B cell (primary cell): Measurements from ENCODE around the gene F2RL3. TPM values are rescaled to one million over a fixed set of nuclear protein-coding genes. Genes with fewer than 3 reads are reported as not detected.

Source experiments
- ATAC-seq: fragments of 200-7000 bp; cut with Tn5 transposase; one replicate; pipeline ENCODE4 v1.10.0; 2021; ENCODE audit warnings: low read depth, mild to moderate bottlenecking, moderate number of reproducible peaks, moderate library complexity
- CTCF ChIA-PET: fragments of 350-600 bp; sonication (Branson Sonifier 250); formaldehyde crosslinking; loops from one replicate; lab custom pipeline; 2021; ENCODE audit warnings: antibody characterized with exemption, inconsistent platforms; lab: Charles Lee
- POLR2A ChIA-PET: fragments of 350-600 bp; sonication (Branson Sonifier 250); formaldehyde crosslinking; loops from one replicate; lab custom pipeline; 2021; ENCODE audit warnings: antibody characterized with exemption; lab: Charles Lee
- DNase-seq: peaks from one replicate; pipeline ENCODE4 v3.0.0; 2013
- H2AFZ ChIP-seq: 2 replicates; pipeline ENCODE4 v1.6.1; 2012; ENCODE audit warnings: mild to moderate bottlenecking, low read depth, low read length; ENCODE audit not compliant: insufficient read depth, poor library complexity, severe bottlenecking
- H3K27ac ChIP-seq, 2 donors: 1 replicate in 1 of 2; 2 replicates in 1 of 2; pipeline ENCODE4 v1.5.1; 2012 to 2013; ENCODE audit warnings: low read length in 2 of 2, mild to moderate bottlenecking in 2 of 2, moderate library complexity in 1 of 2
- H3K27me3 ChIP-seq, 4 experiments: fragments of 200-600 bp in 1 of 4; sonication (generic) in 1 of 4; replicated peaks in 1 of 4; 1 replicate in 2 of 4; 2 replicates in 2 of 4; pipeline versions ENCODE4 v1.6.1 to v1.7.0; 2013 to 2016; ENCODE audit warnings: low read length in 3 of 4, mild to moderate bottlenecking in 2 of 4, mixed read lengths in 1 of 4, moderate library complexity in 1 of 4; ENCODE audit not compliant: insufficient read depth in 4 of 4, control insufficient read depth in 3 of 4; ENCODE audit errors: control extremely low read depth in 1 of 4
- H3K36me3 ChIP-seq, 2 experiments: replicated peaks in 1 of 2; 1 replicate in 1 of 2; 2 replicates in 1 of 2; pipeline versions ENCODE4 v1.6.1 to v1.7.1; 2013; ENCODE audit warnings: low read length in 1 of 2; ENCODE audit not compliant: insufficient read depth in 2 of 2, control insufficient read depth in 1 of 2; ENCODE audit errors: control extremely low read depth in 1 of 2, extremely low read depth in 1 of 2
- H3K4me1 ChIP-seq, 2 donors: fragments of 200-600 bp in 1 of 2; sonication (generic) in 1 of 2; 1 replicate in 1 of 2; 2 replicates in 1 of 2; pipeline versions ENCODE4 v1.5.1 to v1.6.1; 2013 to 2017; ENCODE audit warnings: low read length in 2 of 2; ENCODE audit not compliant: control insufficient read depth in 2 of 2, insufficient read depth in 2 of 2
- H3K4me2 ChIP-seq: replicated peaks from 2 replicates; pipeline ENCODE3; 2012; ENCODE audit warnings: mild to moderate bottlenecking, low read depth, low read length; ENCODE audit not compliant: poor library complexity, severe bottlenecking
- H3K4me3 ChIP-seq, 5 experiments: fragments of 200-600 bp in 1 of 5; sonication (generic) in 1 of 5; 1 replicate in 3 of 5; 2 replicates in 2 of 5; pipeline versions ENCODE4 v1.5.1 to v1.7.0; 2011 to 2016; ENCODE audit warnings: low read length in 4 of 5, mild to moderate bottlenecking in 4 of 5, low read depth in 2 of 5, control low read depth in 1 of 5, moderate library complexity in 1 of 5; ENCODE audit not compliant: insufficient read depth in 1 of 5; ENCODE audit errors: control extremely low read depth in 1 of 5, extremely low read depth in 1 of 5
- H3K79me2 ChIP-seq: fragments of 200-600 bp; sonication (generic); one replicate; pipeline ENCODE4 v1.6.0; 2016; ENCODE audit warnings: low read length; ENCODE audit not compliant: control insufficient read depth, insufficient read depth
- H3K9ac ChIP-seq: fragments of 200-600 bp; sonication (generic); 2 replicates; pipeline ENCODE4 v1.6.1; 2017; ENCODE audit warnings: mild to moderate bottlenecking, low read length, moderate library complexity
- H3K9me3 ChIP-seq, 3 donors: one replicate each; pipeline versions ENCODE4 v1.6.1 to v1.7.1; 2013; ENCODE audit warnings: low read length in 2 of 3; ENCODE audit not compliant: control insufficient read depth in 2 of 3, insufficient read depth in 1 of 3; ENCODE audit errors: control extremely low read depth in 1 of 3
- H4K20me1 ChIP-seq: 2 replicates; pipeline ENCODE4 v1.6.0; 2012; ENCODE audit warnings: mild to moderate bottlenecking, low read length; ENCODE audit not compliant: insufficient read depth, control insufficient read depth, poor library complexity, severe bottlenecking
- H3K27ac Mint-ChIP-seq: one replicate; pipeline ENCODE4 v1.8.0; 2021; ENCODE audit warnings: mixed read lengths
- H3K27me3 Mint-ChIP-seq: one replicate; pipeline ENCODE4 v1.8.0; 2021; ENCODE audit warnings: mixed read lengths
- H3K4me1 Mint-ChIP-seq: one replicate; pipeline ENCODE4 v1.8.0; 2021; ENCODE audit warnings: mixed read lengths
- H3K4me3 Mint-ChIP-seq: one replicate; pipeline ENCODE4 v1.8.0; 2021; ENCODE audit warnings: mixed read lengths
- H3K9me3 Mint-ChIP-seq: one replicate; pipeline ENCODE4 v1.8.0; 2022; ENCODE audit warnings: mixed read lengths; ENCODE audit not compliant: insufficient read depth
- CTCF ChIP-seq: fragments of 200-600 bp; IDR thresholded peaks from one replicate; pipeline ENCODE4 v1.8.0; 2022; ENCODE audit warnings: antibody characterized with exemption, mild to moderate bottlenecking
- EZH2 ChIP-seq: IDR thresholded peaks from 2 replicates; pipeline ENCODE4 v1.6.1; 2012; ENCODE audit warnings: borderline replicate concordance, low read depth, mild to moderate bottlenecking, moderate library complexity, low read length; ENCODE audit not compliant: insufficient read depth, poor library complexity, severe bottlenecking
- WGBS: methylation state at CpG from one replicate; pipeline ENCODE4 v1.1.5; 2013; ENCODE audit warnings: missing lambda C conversion rate; ENCODE audit not compliant: insufficient coverage; 5-methylcytosine and 5-hydroxymethylcytosine counted together
- intact Hi-C: fragments of 100-400 bp; cut with micrococcal nuclease; formaldehyde crosslinking; loops from one replicate; pipeline ENCODE4 v1.10.0; 2022
- polyA plus RNA-seq: library from polyadenylated mRNA; depleted of rRNA; stranded (reverse); fragments of >200 nt; gene quantifications from 2 replicates; pipeline ENCODE4 v1.2.3, GENCODE V29; 2012
- small RNA-seq: library from RNA; depleted of rRNA; stranded (forward); fragments of <200 nt; gene quantifications from one replicate; pipeline ENCODE3, GENCODE V24; 2012; ENCODE audit warnings: low replicate concordance, low read depth; ENCODE audit not compliant: insufficient read length
- total RNA-seq, 2 donors: library from RNA; stranded (reverse); fragments of 120-200 nt in 1 of 2; gene quantifications; 1 replicate in 1 of 2; 2 replicates in 1 of 2; pipeline versions ENCODE4 v1.2.3 to v1.2.4, GENCODE V29; 2013 to 2022

The F2RL3 gene
- total and polyA plus RNA-seq, 2 donors (not counting 1 experiment from before 2014, with no cell fraction given) = 0.01 to 1.1 TPM

- Histone ChIP-seq H3K27ac (no peak overlapping the region), H3K4me3 (no peak overlapping the region), H3K27me3 (peaks cover 0 to 5% (median 0%) of the 10 kb centered on the region in 4 experiments), H2AFZ (no peak overlapping the region), H3K4me2 (no peak overlapping the region), H3K9ac (no peak overlapping the region), H3K79me2 (no peaks in the 10 kb centered on the region), H4K20me1 (no peaks in the 10 kb centered on the region), H3K4me1 (no peaks in the 10 kb centered on the region), H3K9me3 (peaks cover 0 to 17% (median under 1%) of the 10 kb centered on the region in 3 donors), H3K36me3 (no peaks in the 10 kb centered on the region)
- Mint-ChIP-seq H3K4me1 (no peaks in the 10 kb centered on the region), H3K27ac (no peak overlapping the region), H3K9me3 (peaks cover 3% of the 10 kb centered on the region), H3K27me3 (no peaks in the 10 kb centered on the region), H3K4me3 (no peak overlapping the region)
- intact Hi-C loops = no loop called here
- ATAC-seq = no peak
- CTCF ChIA-PET = no interaction called here
- POLR2A ChIA-PET = no interaction called here
- TF ChIP-seq EZH2 (no peak), CTCF (no peak)
- WGBS = 100% methylated on average over 6 of the region's 9 CpGs
- no peak for DNase-seq
Observed at GRCh38 chr19:16940626-16941025, 51.8 kb downstream of the F2RL3 start.

Small RNA genes lying within 50 kb of the gene (small RNA-seq; reads per million reads assigned to genes)
- not detected for gene RN7SL823P
- not detected for gene RN7SL835P

Other genes starting within 250 kb of the F2RL3 start
- gene SMIM7, start 228.9 kb upstream of the F2RL3 start, total RNA-seq = 132 and 133 TPM in 2 replicates
- gene SMIM7, start 228.9 kb upstream of the F2RL3 start, polyA plus RNA-seq = 54.7 and 67.1 TPM in 2 replicates
- 6.7 and 7.1 TPM in 2 replicates for gene TMEM38A, start 227.9 kb upstream of the F2RL3 start, total RNA-seq
- 5.7 and 6.2 TPM in 2 replicates for gene TMEM38A, start 227.9 kb upstream of the F2RL3 start, polyA plus RNA-seq
- gene NWD1, start 169.2 kb upstream of the F2RL3 start, total RNA-seq = 0.07 and 0.12 TPM in 2 replicates
- 0.06 and 0.13 TPM in 2 replicates for gene NWD1, start 169.2 kb upstream of the F2RL3 start, polyA plus RNA-seq
- gene SIN3B, start 59.6 kb upstream of the F2RL3 start, total RNA-seq = 118 and 131 TPM in 2 replicates
- 138 and 157 TPM in 2 replicates for gene SIN3B, start 59.6 kb upstream of the F2RL3 start, polyA plus RNA-seq
- gene CPAMD8, start 137.8 kb downstream of the F2RL3 start, total RNA-seq = 2.7 and 5.1 TPM in 2 replicates
- 1.1 and 1.6 TPM in 2 replicates for gene CPAMD8, start 137.8 kb downstream of the F2RL3 start, polyA plus RNA-seq
- gene HAUS8, start 186.5 kb downstream of the F2RL3 start, total RNA-seq = 22.4 and 24.9 TPM in 2 replicates
- gene HAUS8, start 186.5 kb downstream of the F2RL3 start, polyA plus RNA-seq = 17.6 and 18.3 TPM in 2 replicates
- 273 and 288 TPM in 2 replicates for gene MYO9B, start 186.8 kb downstream of the F2RL3 start, total RNA-seq
- 256 and 263 TPM in 2 replicates for gene MYO9B, start 186.8 kb downstream of the F2RL3 start, polyA plus RNA-seq